ENCODE results near the gene GRIN3B. TPM values are rescaled to one million over a fixed set of nuclear protein-coding genes. Genes with fewer than 3 reads are reported as not detected.

GRIN3B gene
- total RNA-seq, 2 donors from 2014 or later, result 0.26 TPM; not detected in 1

- no peak for DNase-seq
- WGBS, 2 donors, result 85 to 100% methylated on average over 4 to 16 of the region's 17 CpGs
- Histone ChIP-seq H3K27me3 (no peaks in the 10 kb centered on the region), H3K36me3 (replicated peaks in 1 of 2; ENCODE audit: insufficient read depth in 1 of 2, low read depth in 2 of 2) (no peaks in the 10 kb centered on the region), H3K9me3 (no peaks in the 10 kb centered on the region), H3K4me3 (no peak overlapping the region), H3K27ac (no peak overlapping the region), H3K4me1 (no peaks in the 10 kb centered on the region)
- ATAC-seq, result no peak
- intact Hi-C loops (cut with DNase I), result no loop called here
- TF ChIP-seq, protein P1, sequence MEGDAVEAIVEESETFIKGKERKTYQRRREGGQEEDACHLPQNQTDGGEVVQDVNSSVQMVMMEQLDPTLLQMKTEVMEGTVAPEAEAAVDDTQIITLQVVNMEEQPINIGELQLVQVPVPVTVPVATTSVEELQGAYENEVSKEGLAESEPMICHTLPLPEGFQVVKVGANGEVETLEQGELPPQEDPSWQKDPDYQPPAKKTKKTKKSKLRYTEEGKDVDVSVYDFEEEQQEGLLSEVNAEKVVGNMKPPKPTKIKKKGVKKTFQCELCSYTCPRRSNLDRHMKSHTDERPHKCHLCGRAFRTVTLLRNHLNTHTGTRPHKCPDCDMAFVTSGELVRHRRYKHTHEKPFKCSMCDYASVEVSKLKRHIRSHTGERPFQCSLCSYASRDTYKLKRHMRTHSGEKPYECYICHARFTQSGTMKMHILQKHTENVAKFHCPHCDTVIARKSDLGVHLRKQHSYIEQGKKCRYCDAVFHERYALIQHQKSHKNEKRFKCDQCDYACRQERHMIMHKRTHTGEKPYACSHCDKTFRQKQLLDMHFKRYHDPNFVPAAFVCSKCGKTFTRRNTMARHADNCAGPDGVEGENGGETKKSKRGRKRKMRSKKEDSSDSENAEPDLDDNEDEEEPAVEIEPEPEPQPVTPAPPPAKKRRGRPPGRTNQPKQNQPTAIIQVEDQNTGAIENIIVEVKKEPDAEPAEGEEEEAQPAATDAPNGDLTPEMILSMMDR (IDR thresholded peaks at IDR 0.05), result no peak
- no peak for TF ChIP-seq POLR2A (IDR thresholded peaks at IDR 0.05)
Measured at GRCh38 chr19:1049106-1049505, 48.9 kb downstream of the GRIN3B start.

GRCh38 chr19:1049800-1050199 lies 49.6 kb downstream of the GRIN3B start:
- TF ChIP-seq POLR2A (IDR thresholded peaks at IDR 0.05), result no peak
- TF ChIP-seq, protein P1 (IDR thresholded peaks at IDR 0.05), result no peak
- no peaks in the 10 kb centered on the region for H3K9me3 ChIP-seq
- ATAC-seq (no peak), DNase-seq (no peak)
- no peak overlapping the region for H3K27ac ChIP-seq
- no peaks in the 10 kb centered on the region for H3K27me3 ChIP-seq
- WGBS, 2 donors, result 80 to 92% methylated on average over 6 of the region's 11 CpGs
- intact Hi-C loops (cut with DNase I), result no loop called here
- H3K36me3 ChIP-seq (replicated peaks in 1 of 2; ENCODE audit: insufficient read depth in 1 of 2, low read depth in 2 of 2), result no peaks in the 10 kb centered on the region
- no peak overlapping the region for H3K4me3 ChIP-seq
- H3K4me1 ChIP-seq, result no peaks in the 10 kb centered on the region

DNA sequence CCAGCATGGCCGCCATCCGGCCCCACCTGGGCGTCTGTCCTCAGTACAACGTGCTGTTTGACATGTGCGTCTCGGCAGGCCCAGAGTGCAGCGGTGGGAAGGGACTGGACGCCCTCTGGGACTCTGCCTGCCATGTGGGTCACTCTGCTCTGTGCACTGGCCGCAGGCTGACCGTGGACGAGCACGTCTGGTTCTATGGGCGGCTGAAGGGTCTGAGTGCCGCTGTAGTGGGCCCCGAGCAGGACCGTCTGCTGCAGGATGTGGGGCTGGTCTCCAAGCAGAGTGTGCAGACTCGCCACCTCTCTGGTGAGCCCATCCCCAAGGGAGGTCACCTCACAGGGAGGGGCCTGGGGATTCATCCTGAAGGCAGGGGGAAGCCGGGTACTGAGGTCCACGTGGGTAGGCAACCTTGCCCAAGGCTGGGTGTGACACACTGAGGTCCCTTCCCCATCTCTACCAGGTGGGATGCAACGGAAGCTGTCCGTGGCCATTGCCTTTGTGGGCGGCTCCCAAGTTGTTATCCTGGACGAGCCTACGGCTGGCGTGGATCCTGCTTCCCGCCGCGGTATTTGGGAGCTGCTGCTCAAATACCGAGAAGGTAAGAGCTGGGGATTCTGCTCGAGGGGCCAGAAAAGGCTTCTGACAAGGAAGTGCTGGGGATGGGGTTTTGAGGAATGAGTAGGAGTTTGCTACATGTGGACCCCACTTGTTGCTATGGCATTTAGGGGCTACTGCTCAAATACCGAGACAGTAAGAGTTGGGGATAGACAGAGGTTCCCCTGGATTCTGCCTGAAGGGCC lies 51.0 kb downstream of the GRIN3B start:
- DNase-seq, result no peak
- no peaks in the 10 kb centered on the region for H3K36me3 ChIP-seq (replicated peaks in 1 of 2; ENCODE audit: insufficient read depth in 1 of 2, low read depth in 2 of 2)
- no peaks in the 10 kb centered on the region for H3K27me3 ChIP-seq
- intact Hi-C loops (cut with DNase I), result no loop called here
- no peak for ATAC-seq
- TF ChIP-seq, protein P1 (IDR thresholded peaks at IDR 0.05), result no peak
- no peak for TF ChIP-seq POLR2A (IDR thresholded peaks at IDR 0.05)
- no peaks in the 10 kb centered on the region for H3K4me1 ChIP-seq
- H3K27ac ChIP-seq, result no peak overlapping the region
- H3K9me3 ChIP-seq, result no peaks in the 10 kb centered on the region
- no peak overlapping the region for H3K4me3 ChIP-seq
- 93 to 95% methylated on average over 19 to 31 of the region's 31 CpGs for WGBS, 2 donors

GRCh38 chr19:1051791-1052190 lies 51.6 kb downstream of the GRIN3B start:
- H3K9me3 ChIP-seq, result no peaks in the 10 kb centered on the region
- no peaks in the 10 kb centered on the region for H3K27me3 ChIP-seq
- intact Hi-C loops (cut with DNase I), result no loop called here
- TF ChIP-seq POLR2A (IDR thresholded peaks at IDR 0.05), result no peak
- TF ChIP-seq, protein P1 (IDR thresholded peaks at IDR 0.05), result no peak
- no peaks in the 10 kb centered on the region for H3K4me1 ChIP-seq
- WGBS, 2 donors, result 93% methylated on average over 17 of the region's 17 CpGs; no CpG with 5 or more reads in 1 of the 2 donors
- H3K27ac ChIP-seq, result no peak overlapping the region
- H3K4me3 ChIP-seq, result no peak overlapping the region
- DNase-seq (no peak), ATAC-seq (no peak)
- H3K36me3 ChIP-seq (replicated peaks in 1 of 2; ENCODE audit: insufficient read depth in 1 of 2, low read depth in 2 of 2), result no peaks in the 10 kb centered on the region
